SW 1271 (cell line): ENCODE results near the gene RNF207.

Experiments
- DNase-seq, 2 experiments: peaks; one replicate each; lab custom pipeline; 2025; lab: John Stamatoyannopoulos, UW

The RNF207 gene

DNA sequence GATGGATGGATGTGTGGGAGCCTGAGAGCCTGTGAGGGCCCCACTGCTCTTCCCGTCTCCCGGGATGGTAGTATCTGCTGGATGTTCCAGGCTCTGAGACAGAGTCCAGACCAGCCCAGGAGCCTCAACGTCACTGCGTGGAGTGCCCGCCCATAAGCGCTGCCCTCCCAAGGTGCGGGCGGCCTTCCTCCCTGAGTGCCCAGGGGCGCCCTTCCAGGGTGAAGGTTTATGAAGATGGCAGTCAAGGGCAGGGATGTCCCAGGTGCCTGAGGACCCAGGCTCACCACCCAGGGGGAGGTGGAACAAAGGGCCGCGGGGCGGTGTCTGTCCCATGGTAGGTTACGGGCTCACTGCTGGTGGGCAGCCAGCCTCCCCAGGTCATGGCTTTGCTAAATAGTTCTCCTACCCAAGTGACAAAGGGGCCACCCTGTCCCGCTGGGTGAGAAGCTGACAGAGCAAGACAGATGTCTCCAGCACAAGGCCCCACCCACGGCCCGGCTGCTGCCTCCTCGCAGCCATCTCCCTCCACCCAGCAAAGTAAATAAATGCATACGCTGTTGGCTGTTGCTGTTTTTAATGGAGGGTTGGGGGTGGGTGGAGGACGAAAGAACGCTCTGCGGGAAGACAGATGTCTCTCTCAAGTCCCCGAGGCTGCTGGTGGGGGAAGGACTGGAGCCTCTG, 63.9 kb downstream of the RNF207 start:
- no peak for DNase-seq

GRCh38 chr1:6270401-6270800, 64.5 kb downstream of the RNF207 start:
- no peak for DNase-seq
